Esophagus squamous epithelium (tissue), 5 donors: Measurements from ENCODE around the gene DET1. TPM values are rescaled to one million over a fixed set of nuclear protein-coding genes. Genes with fewer than 3 reads are reported as not detected.

Experiments
- DNase-seq: peaks from one replicate; lab custom pipeline; 2025; lab: John Stamatoyannopoulos, UW
- H3K27ac ChIP-seq, 4 donors: fragments of 200-600 bp; sonication (generic); one replicate each; pipeline ENCODE4 v1.5.1; 2016 to 2019; ENCODE audit warnings: mild to moderate bottlenecking in 1 of 4
- H3K27me3 ChIP-seq, 4 donors: fragments of 200-600 bp; sonication (generic); 1 replicate in 3 of 4; 2 replicates in 1 of 4; pipeline versions ENCODE4 v1.5.1 to v1.6.0; 2017 to 2021; ENCODE audit warnings: antibody characterized with exemption in 1 of 4
- H3K36me3 ChIP-seq, 3 donors: fragments of 200-600 bp; sonication (generic); one replicate each; pipeline ENCODE4 v1.5.1; 2016 to 2019
- H3K4me1 ChIP-seq, 3 donors: fragments of 200-600 bp; sonication (generic); one replicate each; pipeline ENCODE4 v1.5.1; 2017 to 2019
- H3K4me3 ChIP-seq, 4 donors: fragments of 200-600 bp; sonication (generic); 1 replicate in 3 of 4; 2 replicates in 1 of 4; pipeline ENCODE4 v1.5.1; 2016 to 2019; ENCODE audit warnings: mild to moderate bottlenecking in 2 of 4, moderate library complexity in 1 of 4
- H3K9me3 ChIP-seq, 3 donors: fragments of 200-600 bp; sonication (generic); one replicate each; pipeline ENCODE4 v1.5.1; 2016 to 2019
- POLR2A ChIP-seq, 4 donors: fragments of 450-650 bp; IDR thresholded peaks; one replicate each; pipeline ENCODE4 v1.6.1; 2017; ENCODE audit warnings: antibody characterized with exemption in 4 of 4, mild to moderate bottlenecking in 4 of 4, moderate library complexity in 3 of 4
- WGBS, 2 donors: methylation state at CpG; one replicate each; pipeline ENCODE4 v1.1.5; 2018; 5-methylcytosine and 5-hydroxymethylcytosine counted together
- intact Hi-C: fragments of 100-400 bp; cut with DNase I; formaldehyde crosslinking; loops from one replicate; pipeline ENCODE4 v1.15.0; 2022
- total RNA-seq, 4 donors: library from RNA; depleted of rRNA; stranded (reverse); fragments of >200 nt; gene quantifications; one replicate each; pipeline ENCODE4 v1.1.0, GENCODE V29; 2016
- TF ChIP-seq, protein P1 (sequence below), 6 experiments: fragments of 450-650 bp in 4 of 6; fragments of 200-600 bp in 2 of 6; sonication (generic) in 2 of 6; IDR thresholded peaks; one replicate each; pipeline ENCODE4 v1.5.1; 2016 to 2019; ENCODE audit warnings: antibody characterized with exemption in 6 of 6, mild to moderate bottlenecking in 4 of 6, moderate library complexity in 4 of 6
- donor health status: DM: yes; HTN: yes; CAD: no.

Gene DET1
- total RNA-seq, 4 donors from 2014 or later: 1.8 to 4.2 (median 2.3) TPM

DNA sequence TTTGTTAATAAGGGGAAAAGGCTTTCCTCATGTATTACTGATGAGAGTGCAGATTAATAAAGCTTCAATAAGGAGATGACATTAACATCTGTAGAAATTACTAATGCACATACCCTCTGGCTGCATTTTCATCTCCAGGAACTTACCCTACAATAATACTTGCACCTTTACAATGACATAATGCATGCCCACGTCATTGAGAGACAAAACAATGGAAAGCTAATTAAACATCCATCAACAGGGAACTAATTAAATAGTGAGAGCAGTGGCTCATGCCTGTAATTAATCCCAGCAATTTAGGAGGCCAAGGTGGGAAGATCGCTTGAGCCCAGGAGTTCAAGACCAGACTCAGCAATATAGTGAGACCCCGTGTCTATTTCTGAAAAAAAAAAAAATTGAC is 32.8 kb upstream of the DET1 start:
- Histone ChIP-seq H3K4me1 (no peaks in the 10 kb centered on the region), H3K27ac (no peak overlapping the region), H3K9me3 (peaks cover 0 to 5% (median 0%) of the 10 kb centered on the region in 3 donors), H3K27me3 (peaks cover 0 to 3% (median 0%) of the 10 kb centered on the region in 4 donors), H3K4me3 (no peak overlapping the region), H3K36me3 (no peaks in the 10 kb centered on the region)
- 52 to 63% methylated on average over 3 of the region's 3 CpGs for WGBS, 2 donors
- TF ChIP-seq, protein P1, sequence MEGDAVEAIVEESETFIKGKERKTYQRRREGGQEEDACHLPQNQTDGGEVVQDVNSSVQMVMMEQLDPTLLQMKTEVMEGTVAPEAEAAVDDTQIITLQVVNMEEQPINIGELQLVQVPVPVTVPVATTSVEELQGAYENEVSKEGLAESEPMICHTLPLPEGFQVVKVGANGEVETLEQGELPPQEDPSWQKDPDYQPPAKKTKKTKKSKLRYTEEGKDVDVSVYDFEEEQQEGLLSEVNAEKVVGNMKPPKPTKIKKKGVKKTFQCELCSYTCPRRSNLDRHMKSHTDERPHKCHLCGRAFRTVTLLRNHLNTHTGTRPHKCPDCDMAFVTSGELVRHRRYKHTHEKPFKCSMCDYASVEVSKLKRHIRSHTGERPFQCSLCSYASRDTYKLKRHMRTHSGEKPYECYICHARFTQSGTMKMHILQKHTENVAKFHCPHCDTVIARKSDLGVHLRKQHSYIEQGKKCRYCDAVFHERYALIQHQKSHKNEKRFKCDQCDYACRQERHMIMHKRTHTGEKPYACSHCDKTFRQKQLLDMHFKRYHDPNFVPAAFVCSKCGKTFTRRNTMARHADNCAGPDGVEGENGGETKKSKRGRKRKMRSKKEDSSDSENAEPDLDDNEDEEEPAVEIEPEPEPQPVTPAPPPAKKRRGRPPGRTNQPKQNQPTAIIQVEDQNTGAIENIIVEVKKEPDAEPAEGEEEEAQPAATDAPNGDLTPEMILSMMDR (IDR thresholded peaks at IDR 0.05): no peak
- TF ChIP-seq POLR2A (IDR thresholded peaks at IDR 0.05): no peak
- intact Hi-C loops: no loop called here
- DNase-seq: no peak

DNA sequence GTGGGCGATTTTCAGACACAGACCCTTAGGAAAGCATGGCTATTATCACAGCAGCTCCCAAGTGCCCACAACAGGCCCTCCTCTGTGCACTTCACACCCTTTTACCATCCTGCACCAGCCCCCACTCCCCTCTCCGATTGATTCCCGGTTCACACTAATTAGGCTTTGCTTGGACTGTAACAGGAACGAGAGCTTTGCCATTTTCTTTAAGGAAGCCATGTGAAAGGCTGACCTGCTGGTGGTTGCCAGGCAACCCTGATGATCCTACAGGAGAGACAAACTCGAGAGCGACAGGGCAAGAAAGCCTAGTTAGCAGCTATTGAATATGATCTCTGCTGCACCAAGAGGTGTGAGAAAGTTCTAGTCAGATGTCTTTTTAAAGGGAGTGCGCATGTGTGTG is 28.2 kb upstream of the DET1 start:
- Histone ChIP-seq H3K9me3 (no peaks in the 10 kb centered on the region), H3K4me1 (no peaks in the 10 kb centered on the region), H3K4me3 (no peak overlapping the region), H3K36me3 (no peaks in the 10 kb centered on the region), H3K27ac (no peak overlapping the region), H3K27me3 (peaks cover 0 to 3% (median 0%) of the 10 kb centered on the region in 4 donors)
- intact Hi-C loops: no loop called here
- no peak for DNase-seq
- 32 to 48% methylated on average over 7 of the region's 7 CpGs for WGBS, 2 donors
- TF ChIP-seq, protein P1 (IDR thresholded peaks at IDR 0.05): no peak
- no peak for TF ChIP-seq POLR2A (IDR thresholded peaks at IDR 0.05)

DNA sequence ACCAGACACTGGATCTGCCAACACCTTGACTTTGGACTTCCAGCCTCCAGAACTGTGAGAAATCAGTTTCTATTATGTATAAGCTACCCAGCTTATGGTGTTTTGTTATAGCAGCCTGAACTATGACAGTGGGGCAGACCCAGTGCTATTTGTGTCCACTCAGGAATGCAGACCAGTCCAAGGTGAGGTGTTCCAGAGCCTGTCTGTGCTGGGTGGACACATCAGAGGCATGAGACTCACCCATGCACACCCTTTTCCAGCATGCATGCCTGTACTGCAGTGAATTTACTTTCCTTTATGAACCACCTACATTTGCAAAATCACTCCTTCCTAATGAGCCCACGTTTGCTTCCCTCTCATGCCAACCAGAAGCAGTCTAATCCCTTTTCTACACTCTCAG is 27.6 kb upstream of the DET1 start:
- no peaks in the 10 kb centered on the region for H3K4me1 ChIP-seq
- TF ChIP-seq, protein P1 (IDR thresholded peaks at IDR 0.05): no peak
- TF ChIP-seq POLR2A (IDR thresholded peaks at IDR 0.05): no peak
- H3K4me3 ChIP-seq: no peak overlapping the region
- H3K9me3 ChIP-seq: no peaks in the 10 kb centered on the region
- intact Hi-C loops: no loop called here
- no peak overlapping the region for H3K27ac ChIP-seq
- WGBS, 2 donors: 31 to 40% methylated on average over 1 of the region's 1 CpG
- H3K27me3 ChIP-seq: peaks cover 0 to 3% (median 0%) of the 10 kb centered on the region in 4 donors
- H3K36me3 ChIP-seq: no peaks in the 10 kb centered on the region
- DNase-seq: no peak

DNA sequence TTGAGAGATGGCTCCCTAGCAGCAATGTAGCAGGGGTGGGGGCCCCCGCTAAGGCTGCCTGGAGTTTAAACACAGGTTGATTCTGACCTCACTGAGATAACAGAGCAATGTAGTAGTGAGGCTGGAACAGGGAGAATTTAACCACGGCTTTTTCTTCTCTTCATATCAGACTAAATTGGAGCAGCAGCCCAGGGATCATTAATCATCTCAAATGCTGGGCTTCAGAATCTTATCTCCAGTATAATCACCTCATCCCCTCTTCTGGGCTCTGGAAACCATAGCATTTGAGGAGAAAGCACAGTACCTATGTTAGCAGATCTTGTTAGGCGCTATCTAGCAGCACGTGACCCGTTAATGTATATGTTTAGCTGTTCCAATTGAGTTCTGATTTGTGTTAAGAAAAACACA is 25.4 kb upstream of the DET1 start:
- no peak for DNase-seq
- intact Hi-C loops: no loop called here
- 41 to 69% methylated on average over 4 of the region's 5 CpGs for whole genome bisulfite sequencing, 2 donors

DNA sequence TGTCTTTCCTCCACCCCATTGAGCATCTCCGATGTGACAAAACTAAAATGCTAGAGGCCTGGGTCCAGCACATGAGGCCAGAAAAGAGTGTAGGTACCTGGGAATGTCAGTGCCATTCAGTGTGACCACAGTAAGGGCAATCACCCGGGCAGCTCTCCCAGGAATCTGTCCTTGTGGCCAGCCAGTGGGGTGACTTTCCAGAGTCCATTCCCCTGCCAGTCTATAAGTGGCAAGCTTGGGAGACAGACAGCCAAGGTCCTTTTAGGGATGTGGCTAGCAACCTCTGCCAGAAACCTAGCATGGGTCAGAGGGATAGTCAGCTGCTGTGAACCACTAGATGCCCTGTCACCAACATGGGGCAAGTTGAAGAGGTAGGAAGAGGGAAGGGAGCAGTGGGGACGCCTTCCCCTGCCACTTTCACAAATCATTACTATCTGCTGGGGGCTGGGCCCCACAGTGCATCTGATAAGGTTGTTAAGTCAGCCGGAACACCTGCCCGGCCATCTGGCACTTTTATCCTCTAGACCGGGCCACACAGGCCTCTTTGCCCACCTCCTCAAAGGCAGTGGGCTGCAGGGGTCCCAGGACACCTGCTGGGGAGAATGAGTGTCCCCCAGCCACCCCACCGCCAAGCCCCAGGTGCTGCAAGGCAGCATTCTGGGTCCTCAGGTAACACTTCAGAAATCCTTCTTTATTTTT is 24.8 kb upstream of the DET1 start:
- no peak for DNase-seq
- Histone ChIP-seq H3K9me3 (no peaks in the 10 kb centered on the region), H3K36me3 (no peaks in the 10 kb centered on the region), H3K27ac (no peak overlapping the region), H3K27me3 (peaks cover 0 to 13% (median 0%) of the 10 kb centered on the region in 4 donors), H3K4me3 (no peak overlapping the region), H3K4me1 (no peaks in the 10 kb centered on the region)
- TF ChIP-seq, protein P1 (IDR thresholded peaks at IDR 0.05): no peak
- TF ChIP-seq POLR2A (IDR thresholded peaks at IDR 0.05): no peak
- intact Hi-C loops: no loop called here
- 50 to 62% methylated on average over 2 to 6 of the region's 7 CpGs for WGBS, 2 donors

More for the DNA sequence above, 25.4 kb upstream of the DET1 start:
- H3K27ac ChIP-seq: no peak overlapping the region
- H3K9me3 ChIP-seq: no peaks in the 10 kb centered on the region
- no peaks in the 10 kb centered on the region for H3K4me1 ChIP-seq
- no peak overlapping the region for H3K4me3 ChIP-seq
- no peaks in the 10 kb centered on the region for H3K36me3 ChIP-seq
- no peak for TF ChIP-seq POLR2A (IDR thresholded peaks at IDR 0.05)
- TF ChIP-seq, protein P1 (IDR thresholded peaks at IDR 0.05): no peak
- H3K27me3 ChIP-seq: peaks cover 0 to 12% (median 0%) of the 10 kb centered on the region in 4 donors
